ENCODE results near the gene PDK2. TPM values are rescaled to one million over a fixed set of nuclear protein-coding genes. Genes with fewer than 3 reads are reported as not detected.

The PDK2 gene
- total and polyA plus RNA-seq, 9 of the 15 experiments (the other 6 are each of a cell fraction or from before 2014, with no cell fraction given), result 0.03 to 2.5 (median 1.4) TPM

GRCh38 chr17:50058296-50058953 lies 36.7 kb upstream of the PDK2 start (continued):
- TF ChIP-seq IRF9 (tag; IDR thresholded peaks at IDR 0.05), result no peak
- no peak for TF ChIP-seq LCOR (CRISPR knock-in tag; IDR thresholded peaks at IDR 0.05)
- TF ChIP-seq SMAD3 (CRISPR knock-in tag; conservative IDR thresholded peaks at IDR 0.05), result no peak
- TF ChIP-seq ZNF324 (CRISPR knock-in tag; IDR thresholded peaks at IDR 0.05), result no peak
- TF ChIP-seq JUN (IDR thresholded peaks at IDR 0.05; ENCODE audit: borderline replicate concordance, low read depth, low read length), result no peak
- no peak for TF ChIP-seq JUN (CRISPR knock-in tag; IDR thresholded peaks at IDR 0.05; ENCODE audit: borderline replicate concordance)
- TF ChIP-seq MCM5 (IDR thresholded peaks at IDR 0.05; ENCODE audit: low read depth), result no peak
- TF ChIP-seq ZNF76 (CRISPR knock-in tag; IDR thresholded peaks at IDR 0.05; ENCODE audit: borderline replicate concordance), result no peak

- ATAC-seq, result no peak
- ChIA-PET CTCF (ENCODE audit: low intra/inter-chr PET ratio) (no interaction called here), POLR2A (interaction anchor here (0.6 kb wide), 1 partner anchor 34 kb away, joined by 3 read pairs; no protein-coding TSS in a partner anchor)
- intact Hi-C loops (cut with micrococcal nuclease) (no loop called here), in situ Hi-C loops (cut with MboI) (no loop called here)
- DNase-seq (ENCODE audit: extremely low read depth in 1 of 4, low spot score in 3 of 4), result no peak
- Histone ChIP-seq H3K9me1 (ENCODE audit: control insufficient read depth, insufficient read depth, low read length) (no peaks in the 10 kb centered on the region), H3K27ac (ENCODE audit: extremely low read depth, low read depth, low read length) (no peak overlapping the region), H3K79me2 (ENCODE audit: control insufficient read depth, insufficient read depth, low read length) (no peaks in the 10 kb centered on the region), H3K9ac (ENCODE audit: insufficient read depth in 1 of 2, low read depth in 2 of 2, low read length in 2 of 2) (no peak overlapping the region), H3K4me3 (no peak overlapping the region), H3K4me2 (ENCODE audit: insufficient read depth, low read length) (no peak overlapping the region), H2AFZ (ENCODE audit: low read depth, low read length) (no peak overlapping the region), H4K20me1 (replicated peaks; ENCODE audit: control insufficient read depth, insufficient read depth, low read length) (peaks cover 3% of the 10 kb centered on the region; the same call in 1 of the 2 replicates), H3K4me1 (replicated peaks in 1 of 2; ENCODE audit: control insufficient read depth in 2 of 2, insufficient read depth in 2 of 2, low read length in 2 of 2) (peaks cover 0 to 15% of the 10 kb centered on the region in 2 experiments; a peak in 2 of 5 replicates), H3K27me3 (ENCODE audit: control insufficient read depth in 2 of 2, insufficient read depth in 2 of 2, low read length in 2 of 2) (peaks cover 17 to 55% of the 10 kb centered on the region in 2 experiments), H3K36me3 (ENCODE audit: control insufficient read depth, insufficient read depth, low read length) (no peaks in the 10 kb centered on the region), H3K9me3 (replicated peaks; ENCODE audit: control insufficient read depth, insufficient read depth, low read depth, low read length) (no peaks in the 10 kb centered on the region)
- BruUV-seq (replicated peaks), result no TSS peak
- no peak for FAIRE-seq
- 0% methylated on average over 4 of the region's 4 CpGs for WGBS (ENCODE audit: insufficient coverage, low coverage, missing lambda C conversion rate)
- TF ChIP-seq PTBP1 (IDR thresholded peaks at IDR 0.05; ENCODE audit: low read depth, low read length), result no peak
- no peak for TF ChIP-seq TRIM24 (IDR thresholded peaks at IDR 0.05)
- TF ChIP-seq PHTF2 (CRISPR knock-in tag; IDR thresholded peaks at IDR 0.05), result no peak
- no peak for TF ChIP-seq NKRF (IDR thresholded peaks at IDR 0.05; ENCODE audit: borderline replicate concordance)
- no peak for TF ChIP-seq ZC3H8 (IDR thresholded peaks at IDR 0.05)
- TF ChIP-seq ZNF3 (CRISPR knock-in tag; IDR thresholded peaks at IDR 0.05), result no peak
- TF ChIP-seq UBTF (IDR thresholded peaks at IDR 0.05; ENCODE audit: borderline replicate concordance in 1 of 2, low read depth in 2 of 2, low read length in 2 of 2), result no peak
- TF ChIP-seq ZNF77 (CRISPR knock-in tag; IDR thresholded peaks at IDR 0.05), result no peak
- TF ChIP-seq MYC (IDR thresholded peaks at IDR 0.05; ENCODE audit: low read depth, low read length), result no peak
- TF ChIP-seq MYC (CRISPR knock-in tag; IDR thresholded peaks at IDR 0.05; ENCODE audit: borderline replicate concordance, low read depth), result no peak
Measured at GRCh38 chr17:50059256-50059655, 35.9 kb upstream of the PDK2 start.

Data from K562 (cell line).